Peyer's patch (tissue), 4 donors: ENCODE measurements around the gene NOTCH2.
"Not testable (repeated sequence)": the region's sequence is repeated elsewhere in the genome, so short reads cannot be mapped to it uniquely, and the experiment has no call there.

Experiments used
- CTCF ChIP-seq, 6 experiments: fragments of 450-650 bp in 4 of 6; fragments of 200-600 bp in 2 of 6; sonication (generic) in 1 of 6; IDR thresholded peaks; one replicate each; pipeline ENCODE4 v1.5.1; 2017 to 2019; ENCODE audit warnings: antibody characterized with exemption in 6 of 6, mild to moderate bottlenecking in 3 of 6, moderate library complexity in 1 of 6
- POLR2A ChIP-seq, 2 donors: fragments of 450-650 bp; IDR thresholded peaks; one replicate each; pipeline ENCODE4 v1.5.1; 2017; ENCODE audit warnings: antibody characterized with exemption in 2 of 2, mild to moderate bottlenecking in 2 of 2, moderate library complexity in 2 of 2

DNA sequence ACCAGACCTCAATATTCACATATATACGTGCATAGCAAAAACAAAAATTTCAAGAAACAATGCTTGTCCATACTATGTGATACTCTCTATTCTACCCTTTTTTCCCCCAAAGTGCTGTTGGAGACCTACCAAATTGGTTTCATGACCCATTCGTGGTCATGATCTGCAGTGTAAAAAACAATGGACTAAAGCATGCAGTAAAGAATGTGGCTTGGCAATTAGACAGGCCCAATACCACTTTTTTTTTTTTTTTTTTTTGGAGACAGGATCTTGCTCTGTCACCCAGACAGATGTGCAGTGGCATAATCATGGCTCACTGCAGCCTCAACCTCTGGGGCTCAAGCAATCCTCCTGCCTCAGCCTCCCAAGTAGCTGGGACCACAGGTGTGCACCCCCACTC, 21.3 kb downstream of the NOTCH2 start:
- TF ChIP-seq CTCF, POLR2A (IDR thresholded peaks at IDR 0.05): not testable (repeated sequence)
